GM18498 (cell line): ENCODE measurements around the gene FAM185A.
"Not testable (repeated sequence)": the region's sequence is repeated elsewhere in the genome, so short reads cannot be mapped to it uniquely, and the experiment has no call there.

ENCODE experiments used
- ATAC-seq: cut with Tn5 transposase; IDR thresholded peaks from one replicate; pipeline ENCODE4 v1.9.1; 2021; ENCODE audit warnings: mild to moderate bottlenecking, moderate library complexity; ENCODE audit not compliant: unreplicated experiment

Gene FAM185A

DNA sequence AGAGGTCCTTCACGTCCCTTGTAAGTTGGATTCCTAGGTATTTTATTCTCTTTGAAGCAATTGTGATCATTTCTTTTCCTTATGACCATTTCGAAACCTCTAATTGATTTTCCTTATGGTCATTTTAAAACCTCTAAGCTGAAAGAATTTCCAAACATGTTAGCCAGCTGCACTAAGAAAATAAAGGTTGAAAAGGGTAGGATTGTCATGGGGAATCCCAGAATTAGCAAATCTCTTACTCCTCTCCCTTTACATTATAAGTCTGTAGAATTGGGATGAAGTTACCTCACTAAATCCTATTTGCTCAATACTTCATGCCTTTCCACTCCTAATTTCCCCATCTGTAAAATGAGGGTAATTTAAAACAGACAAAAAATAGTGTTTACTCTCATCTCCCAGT lies 79.5 kb downstream of the FAM185A start:
- no peak for ATAC-seq

DNA sequence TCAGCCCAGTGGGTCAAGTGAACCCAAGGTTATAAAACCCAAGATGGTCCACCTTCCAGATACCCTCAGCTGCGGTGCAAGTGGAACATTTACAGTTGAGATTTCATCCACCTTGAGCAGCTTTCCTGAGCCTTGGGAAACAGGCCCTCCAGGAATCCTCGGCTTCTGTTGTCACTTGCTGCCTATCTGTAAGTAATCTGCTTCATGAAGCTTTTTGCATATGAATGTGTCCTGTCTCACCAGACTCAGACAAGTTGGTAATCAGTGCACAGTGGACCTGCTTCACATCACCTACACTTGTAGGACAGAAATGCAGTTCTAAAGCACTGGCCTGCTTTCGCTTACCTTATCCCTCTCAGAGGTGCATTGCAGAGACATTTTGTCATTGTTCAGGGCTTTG lies 80.3 kb downstream of the FAM185A start:
- no peak for ATAC-seq

DNA sequence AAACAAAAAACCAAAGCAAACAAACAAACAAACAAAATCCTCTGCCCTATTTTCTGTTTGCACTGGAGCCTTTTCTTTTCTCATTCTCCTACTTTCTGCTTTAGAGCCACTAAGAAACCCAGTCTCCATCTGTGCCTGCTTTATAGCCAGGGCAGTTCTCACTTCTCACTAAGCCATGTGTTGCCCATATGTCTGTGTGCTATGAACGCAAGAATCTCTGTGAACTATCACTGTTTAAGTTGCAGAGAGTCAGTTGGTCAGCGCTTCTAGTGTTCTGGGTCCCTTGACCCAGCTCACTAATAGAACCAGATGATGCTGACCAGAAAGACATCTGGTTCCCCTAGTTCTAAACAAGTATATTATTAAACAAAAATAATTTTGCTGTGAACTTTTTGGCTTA lies 81.4 kb downstream of the FAM185A start:
- ATAC-seq, result no peak

DNA sequence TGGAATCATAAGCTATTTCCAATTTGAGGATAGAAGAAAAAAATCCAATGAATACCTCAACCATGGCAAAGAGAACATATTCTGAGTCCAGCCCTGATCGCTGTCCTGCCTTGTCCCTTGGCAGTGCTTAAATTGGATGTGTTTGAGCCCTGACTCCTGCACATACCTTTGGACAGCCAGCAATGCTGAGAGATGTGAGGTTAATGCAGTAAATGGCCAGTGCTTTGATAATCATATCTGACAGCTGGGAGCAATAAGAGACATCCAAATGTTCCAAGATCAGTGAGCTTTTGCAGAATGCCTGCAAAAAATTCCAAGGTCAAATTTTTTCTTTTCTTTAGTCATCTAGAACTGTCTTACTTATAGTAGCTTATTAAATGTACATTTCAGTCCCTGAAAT lies 83.9 kb downstream of the FAM185A start:
- ATAC-seq, result no peak

DNA sequence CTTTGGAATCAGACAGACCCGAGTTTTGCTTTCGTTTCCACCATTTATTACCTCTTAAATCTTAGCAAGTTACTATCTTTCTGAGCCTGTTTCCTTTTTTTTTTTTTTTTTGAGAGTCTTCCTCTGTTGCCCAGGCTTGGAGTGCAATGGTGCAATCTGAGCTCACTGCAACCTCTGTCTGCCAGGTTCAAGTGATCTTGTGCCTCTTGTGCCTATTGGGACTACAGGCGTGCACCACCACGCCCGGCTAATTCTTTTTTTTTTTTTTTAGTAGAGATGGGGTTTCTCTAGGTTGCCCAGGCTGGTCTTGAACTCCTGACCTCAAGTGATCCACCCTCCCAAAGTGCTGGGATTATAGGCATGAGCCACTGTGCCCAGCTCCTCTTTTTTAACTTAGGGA lies 84.5 kb downstream of the FAM185A start:
- no peak for ATAC-seq

DNA sequence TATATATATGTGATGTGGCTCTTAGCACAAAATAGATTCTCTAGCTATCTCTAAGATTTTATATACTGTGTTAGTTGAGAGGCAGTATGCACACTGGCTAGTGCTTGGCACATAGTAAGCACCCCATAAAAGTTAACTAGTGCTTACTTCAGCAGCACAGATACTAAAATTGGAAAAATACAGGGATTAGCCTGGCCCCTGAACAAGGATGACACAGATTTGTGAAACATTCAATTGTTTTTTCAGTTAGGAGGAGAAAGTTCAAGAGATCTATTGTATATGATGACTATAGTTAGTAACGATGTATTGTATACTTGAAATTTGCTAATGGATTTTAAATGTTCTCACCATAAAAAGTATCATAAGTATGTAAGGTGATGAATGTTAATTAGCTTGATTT lies 85.7 kb downstream of the FAM185A start:
- no peak for ATAC-seq

DNA sequence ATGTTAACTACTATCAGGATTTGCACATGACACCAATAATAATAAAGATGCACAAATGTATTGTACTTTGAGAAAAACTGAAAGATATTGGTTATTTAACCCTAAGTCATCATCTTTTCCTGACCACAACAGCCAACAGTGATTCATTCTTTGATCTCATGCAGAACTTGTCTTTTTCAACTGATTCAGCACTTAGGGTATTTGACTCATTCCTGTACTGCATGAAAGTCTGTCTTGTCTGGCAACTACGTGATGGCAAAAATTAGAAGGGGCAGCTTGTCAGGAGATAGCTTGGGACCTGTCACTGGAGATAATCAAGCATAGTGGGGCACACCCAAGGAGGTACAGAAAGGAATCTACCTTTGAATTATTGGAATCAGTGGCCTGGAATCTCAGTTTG lies 86.2 kb downstream of the FAM185A start:
- ATAC-seq, result peak; percentile 82

DNA sequence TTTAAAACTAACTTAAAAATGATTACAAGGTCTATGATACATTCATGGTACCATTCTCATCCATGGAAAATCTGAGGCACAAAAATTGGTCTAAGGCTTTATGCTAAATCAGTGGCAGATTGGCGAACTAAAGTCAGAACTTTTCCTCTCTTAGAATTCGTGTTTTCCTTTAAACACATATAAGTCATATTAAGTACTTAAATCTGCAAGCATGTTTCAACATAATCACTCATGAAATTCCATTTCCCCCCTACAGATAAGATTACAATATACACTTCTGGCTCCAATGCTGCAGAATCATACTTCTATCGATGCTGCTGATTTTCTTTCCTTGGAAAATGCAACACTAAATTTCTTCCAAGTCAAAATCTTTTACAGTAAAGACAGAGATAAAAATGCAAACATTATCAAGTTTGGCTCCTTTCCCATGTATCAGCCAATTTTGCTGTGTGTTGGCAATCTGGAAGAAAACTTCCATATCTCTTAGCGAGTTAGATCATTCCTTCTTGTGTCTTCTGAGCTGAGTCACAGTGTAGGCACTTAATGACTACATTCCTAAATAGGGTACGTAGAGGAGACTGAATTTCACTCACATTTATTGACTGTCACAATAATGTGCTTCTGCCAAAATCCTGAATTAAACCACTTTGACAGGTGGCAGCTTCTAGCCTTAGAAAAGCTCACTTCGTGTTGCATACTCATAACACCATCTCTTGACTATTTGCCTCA lies 87.6 kb downstream of the FAM185A start:
- no peak for ATAC-seq

DNA sequence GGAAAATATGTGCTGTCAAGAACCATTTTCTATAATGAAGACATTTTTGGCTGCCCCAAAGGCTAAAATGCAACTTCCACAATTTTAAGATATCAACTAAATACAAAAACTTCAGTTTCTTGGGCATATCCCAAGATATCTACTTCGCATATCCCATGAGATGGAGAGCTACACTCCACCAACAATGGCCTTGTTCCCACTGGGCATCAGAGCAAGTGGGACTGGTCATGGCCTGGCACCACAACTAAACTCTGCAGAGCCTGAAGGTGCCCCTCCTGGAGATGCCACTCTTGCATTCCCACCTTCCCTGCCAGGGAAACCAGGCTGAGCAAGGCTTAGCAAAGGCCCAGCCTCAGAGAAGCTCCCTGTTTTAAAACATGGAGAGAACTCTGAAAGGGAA lies 88.2 kb downstream of the FAM185A start:
- ATAC-seq, result no peak

DNA sequence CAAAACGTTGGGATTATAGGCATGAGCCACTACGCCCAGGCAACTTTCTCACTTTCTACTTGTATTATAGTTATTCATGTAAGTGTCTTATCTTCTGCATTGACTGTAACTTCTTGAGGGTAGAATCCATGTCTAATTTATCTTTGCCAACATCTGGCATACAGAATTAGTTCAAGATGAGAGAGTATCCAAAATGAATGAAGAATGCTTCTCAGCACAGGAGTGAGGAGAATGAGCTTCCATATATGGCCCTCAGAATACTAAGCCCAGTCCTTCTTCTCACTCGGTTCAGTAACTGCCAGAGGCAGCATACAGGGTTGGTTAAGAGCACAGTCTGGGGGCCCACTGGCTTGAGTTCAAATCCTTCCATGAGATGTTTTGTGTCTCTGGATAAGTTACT lies 89.0 kb downstream of the FAM185A start:
- no peak for ATAC-seq

DNA sequence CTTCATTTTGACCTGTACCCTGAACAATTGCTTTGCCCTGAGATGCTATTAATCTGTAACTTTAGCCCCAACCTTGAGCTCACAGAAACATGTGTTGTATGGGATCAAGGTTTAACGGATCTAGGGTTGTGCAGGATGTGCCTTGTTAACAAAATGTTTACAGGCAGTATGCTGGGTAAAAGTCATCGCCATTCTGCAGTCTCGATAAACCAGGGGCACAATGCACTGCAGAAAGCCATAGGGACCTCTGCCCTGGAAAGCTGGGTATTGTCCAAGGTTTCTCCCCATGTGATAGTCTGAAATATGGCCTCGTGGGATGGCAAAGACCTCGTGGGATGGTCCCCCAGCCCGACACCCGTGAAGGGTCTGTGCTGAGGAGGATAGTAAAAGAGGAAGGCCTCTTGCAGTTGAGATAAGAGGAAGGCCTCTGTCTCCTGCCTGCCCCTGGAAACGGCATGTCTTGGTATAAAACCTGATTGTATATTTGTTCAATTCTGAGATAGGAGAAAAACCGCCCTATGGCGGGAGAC lies 89.8 kb downstream of the FAM185A start:
- not testable (repeated sequence) for ATAC-seq

DNA sequence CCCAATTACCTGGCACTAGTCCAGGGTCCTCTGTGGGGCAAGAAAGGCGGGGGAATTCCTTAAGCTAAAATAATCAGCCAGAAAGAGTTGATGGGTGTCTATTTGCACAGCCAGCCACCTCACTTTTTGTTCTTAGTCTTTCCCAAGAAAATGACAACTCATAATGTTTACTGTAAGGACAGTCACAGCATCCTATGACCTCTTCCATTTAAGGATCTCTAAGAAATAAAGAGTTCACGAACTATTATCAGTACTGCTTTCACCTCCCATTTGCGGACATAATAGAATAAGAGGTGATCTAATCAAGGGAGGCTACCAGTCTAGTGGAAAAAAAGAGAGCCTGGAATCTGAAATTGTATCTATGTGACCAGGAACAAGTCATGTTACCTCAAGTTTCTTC lies 91.6 kb downstream of the FAM185A start:
- no peak for ATAC-seq

DNA sequence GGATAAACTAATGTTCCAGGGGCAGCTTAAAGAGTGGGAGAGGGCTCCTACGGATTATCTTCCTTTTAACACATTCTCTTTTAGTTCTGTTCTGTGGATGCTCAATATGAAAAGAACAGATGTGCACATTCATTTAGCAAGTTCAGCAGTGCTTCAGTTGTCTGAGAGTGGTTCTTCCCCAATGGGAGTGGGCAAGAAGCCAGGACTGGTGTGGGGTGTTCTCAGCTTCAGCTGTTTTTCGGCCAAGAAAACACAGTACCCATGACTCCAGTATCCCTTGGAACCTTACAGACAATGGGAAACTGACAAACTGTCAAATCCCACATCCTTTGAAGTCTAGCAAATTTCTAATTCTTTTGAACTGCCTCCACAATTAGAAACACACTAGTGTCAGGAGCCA lies 92.5 kb downstream of the FAM185A start:
- no peak for ATAC-seq

DNA sequence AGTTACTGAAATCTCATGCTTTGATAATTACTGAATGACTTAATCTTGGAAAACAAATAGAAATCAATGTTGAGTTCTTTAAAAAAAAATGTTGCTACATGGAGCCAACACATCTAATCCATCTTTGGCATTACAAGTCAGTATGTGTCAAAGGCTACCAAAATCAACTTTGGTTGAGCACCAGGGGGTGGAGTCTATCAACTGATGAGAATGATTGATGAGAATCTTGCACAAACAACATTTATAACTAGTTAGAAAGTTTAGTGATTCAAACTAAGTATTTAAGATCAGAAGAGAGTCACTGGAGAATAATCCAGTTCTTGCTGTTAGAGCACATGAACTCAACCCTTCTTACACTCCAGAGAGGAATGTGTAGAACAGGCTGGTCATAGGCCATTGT lies 93.5 kb downstream of the FAM185A start:
- no peak for ATAC-seq

DNA sequence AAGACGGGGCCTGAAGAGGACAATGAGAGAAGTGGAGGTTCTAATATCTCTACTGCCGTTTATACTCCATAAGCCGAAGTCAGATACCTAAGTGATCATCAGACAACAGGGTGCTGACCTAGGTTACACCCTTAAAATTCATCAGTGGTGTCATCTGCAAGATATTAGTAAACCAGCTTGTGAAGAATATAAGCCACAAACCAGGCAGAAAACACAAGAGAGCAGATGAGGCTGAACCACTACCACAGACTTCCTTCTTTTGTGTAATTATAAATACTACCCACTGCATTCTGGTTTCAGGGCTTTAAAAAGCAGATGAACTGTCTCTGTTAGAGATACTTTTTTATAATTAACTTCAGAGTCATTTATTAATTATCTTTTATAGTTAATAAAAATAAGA lies 95.1 kb downstream of the FAM185A start:
- ATAC-seq, result peak; percentile 84

DNA sequence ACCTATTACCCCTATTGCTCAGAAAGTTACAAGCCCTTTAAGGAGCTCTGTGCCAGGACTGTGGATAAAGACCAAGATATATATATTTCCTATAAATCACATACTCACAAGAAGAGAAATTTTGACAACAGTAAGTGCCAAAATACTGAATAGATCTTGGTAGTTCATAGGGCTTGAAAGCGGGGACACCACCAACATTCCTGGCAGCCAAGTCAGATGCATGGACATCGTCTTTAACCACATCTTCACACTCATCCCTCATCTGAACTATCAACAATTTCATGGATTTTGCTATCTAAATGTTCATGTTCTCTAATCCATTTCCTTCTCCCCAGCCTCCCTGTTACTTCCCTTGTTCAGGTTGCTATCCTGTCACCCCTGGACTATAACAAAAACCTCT lies 96.5 kb downstream of the FAM185A start:
- ATAC-seq, result no peak

DNA sequence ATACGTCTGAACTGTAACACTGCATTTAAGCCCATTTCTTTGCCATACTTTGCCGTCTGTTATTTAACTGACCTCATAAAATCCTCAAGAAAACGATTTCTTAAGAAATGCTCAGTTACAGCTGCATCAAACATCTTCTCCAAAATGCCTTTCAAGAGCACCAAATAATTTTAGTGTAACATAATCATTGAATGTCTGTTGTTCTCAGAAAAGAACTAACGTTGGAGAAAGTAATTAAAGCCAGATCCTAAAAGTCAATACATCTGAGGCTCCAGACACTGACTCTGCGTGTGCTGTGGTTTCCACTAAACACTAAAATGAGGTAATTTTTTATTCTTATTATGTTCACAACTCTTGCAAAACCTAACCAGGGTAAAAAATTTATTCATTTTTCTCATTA lies 100.3 kb downstream of the FAM185A start:
- no peak for ATAC-seq

DNA sequence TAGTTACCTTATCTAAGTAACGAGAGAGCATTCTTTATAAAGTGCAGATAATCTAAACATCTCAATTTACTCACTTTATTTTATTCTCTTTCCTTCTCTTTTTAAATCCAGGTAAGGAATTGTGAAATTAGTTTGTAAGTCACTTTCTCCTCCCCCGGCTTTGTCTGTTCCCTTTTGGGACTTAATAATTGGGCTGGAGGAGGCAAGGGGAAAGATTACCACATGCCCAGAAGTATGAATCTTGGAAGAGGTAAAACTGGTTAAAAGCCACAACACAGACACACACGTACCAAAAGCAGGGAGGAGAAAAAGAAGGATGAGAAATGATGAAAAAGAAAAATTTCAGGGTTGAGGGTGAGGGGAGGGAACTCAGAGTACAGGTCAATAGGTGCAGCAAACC lies 100.7 kb downstream of the FAM185A start:
- no peak for ATAC-seq

DNA sequence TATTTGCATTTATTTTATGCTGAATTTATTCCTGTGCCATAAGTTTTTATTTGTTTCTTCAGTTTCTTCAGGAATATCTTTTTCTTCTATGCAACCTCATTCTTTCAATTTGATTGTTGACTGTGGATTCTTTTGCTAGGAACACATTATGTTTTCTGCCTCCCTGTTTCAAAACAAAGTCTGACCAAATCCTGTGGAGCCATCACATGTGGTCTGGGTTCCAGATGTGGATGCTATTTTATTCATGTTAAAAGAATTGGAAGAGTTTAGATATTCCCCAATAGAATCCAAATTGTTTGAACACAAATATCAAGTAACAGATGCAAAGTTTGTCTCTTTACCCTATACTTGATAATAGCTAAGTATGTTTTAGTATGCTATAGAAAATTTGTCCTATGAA lies 107.2 kb downstream of the FAM185A start:
- ATAC-seq, result no peak
